WTC11 (cell line): Measurements from ENCODE around the gene SNRNP27. TPM values are rescaled to one million over a fixed set of nuclear protein-coding genes. Genes with fewer than 3 reads are reported as not detected.

Experiments used
- ATAC-seq: fragments of 200-7000 bp; cut with Tn5 transposase; 2 replicates; pipeline ENCODE4 v1.10.0; 2021; ENCODE audit warnings: mild to moderate bottlenecking, moderate library complexity
- CTCF ChIA-PET: fragments of 300-600 bp; sonication (Branson Sonifier 250); formaldehyde crosslinking; loops from one replicate; lab custom pipeline; 2021; ENCODE audit warnings: antibody characterized with exemption; lab: Charles Lee
- POLR2A ChIA-PET: fragments of 350-600 bp; sonication (Branson Sonifier 250); formaldehyde crosslinking; loops from one replicate; lab custom pipeline; 2021; ENCODE audit warnings: antibody characterized with exemption; lab: Charles Lee
- DNase-seq: peaks from one replicate; pipeline ENCODE4 v3.0.0; 2021; ENCODE audit warnings: low spot score
- H3K27ac Mint-ChIP-seq: 2 replicates; pipeline ENCODE4 v1.8.0; 2021; ENCODE audit warnings: mixed read lengths
- H3K27me3 Mint-ChIP-seq: 2 replicates; pipeline ENCODE4 v1.8.0; 2021; ENCODE audit warnings: low read depth, mild to moderate bottlenecking, moderate library complexity, mixed read lengths
- H3K36me3 Mint-ChIP-seq: 2 replicates; pipeline ENCODE4 v1.8.0; 2021; ENCODE audit warnings: mixed read lengths
- H3K4me1 Mint-ChIP-seq: 2 replicates; pipeline ENCODE4 v1.8.0; 2022; ENCODE audit warnings: mixed read lengths
- H3K4me3 Mint-ChIP-seq: 2 replicates; pipeline ENCODE4 v1.8.0; 2021; ENCODE audit warnings: mild to moderate bottlenecking, moderate library complexity, mixed read lengths
- H3K9me3 Mint-ChIP-seq: 2 replicates; pipeline ENCODE4 v1.8.0; 2021; ENCODE audit warnings: mixed read lengths
- CBFB ChIP-seq: sonication (generic); formaldehyde crosslinking; IDR thresholded peaks from 2 replicates; pipeline ENCODE4 v1.8.1; 2022; ENCODE audit warnings: mild to moderate bottlenecking, low read depth, missing genetic modification reagents
- FOXJ3 ChIP-seq: sonication (generic); formaldehyde crosslinking; IDR thresholded peaks from 2 replicates; pipeline ENCODE4 v1.9.0; 2021; ENCODE audit warnings: missing genetic modification reagents, mild to moderate bottlenecking, borderline replicate concordance
- IRF2 ChIP-seq: sonication (generic); formaldehyde crosslinking; IDR thresholded peaks from 2 replicates; pipeline ENCODE4 v1.8.0; 2022; ENCODE audit warnings: low read depth, missing genetic modification reagents, borderline replicate concordance
- NR3C1 ChIP-seq: sonication (generic); formaldehyde crosslinking; conservative IDR thresholded peaks from 2 replicates; pipeline ENCODE4 v1.8.1; 2023; ENCODE audit warnings: low read depth, mild to moderate bottlenecking, missing genetic modification reagents
- SMAD3 ChIP-seq: sonication (generic); formaldehyde crosslinking; IDR thresholded peaks from 2 replicates; pipeline ENCODE4 v1.8.0; 2022; ENCODE audit warnings: missing genetic modification reagents, mild to moderate bottlenecking, borderline replicate concordance
- SOX15 ChIP-seq: fragments of 250-450 bp; sonication (Bioruptor Pico); IDR thresholded peaks from 2 replicates; pipeline ENCODE4 v1.9.0; 2021; ENCODE audit warnings: mild to moderate bottlenecking
- total RNA-seq: library from RNA; stranded (reverse); gene quantifications from 3 replicates; pipeline ENCODE4 v1.2.3, GENCODE V29; 2021
- TF ChIP-seq, protein P1 (sequence below): sonication (generic); formaldehyde crosslinking; conservative IDR thresholded peaks from 2 replicates; pipeline ENCODE4 v1.8.1; 2023; ENCODE audit warnings: mild to moderate bottlenecking, low read depth, missing genetic modification reagents, moderate library complexity
- TF ChIP-seq, protein P2 (sequence below): sonication (generic); formaldehyde crosslinking; IDR thresholded peaks from 2 replicates; pipeline ENCODE4 v1.8.0; 2022; ENCODE audit warnings: missing genetic modification reagents
- TF ChIP-seq, protein P3 (sequence below): sonication (generic); formaldehyde crosslinking; IDR thresholded peaks from 2 replicates; pipeline ENCODE4 v1.8.1; 2022; ENCODE audit warnings: missing genetic modification reagents, borderline replicate concordance
- TF ChIP-seq, protein P4 (sequence below): fragments of 250-450 bp; sonication (Bioruptor Pico); IDR thresholded peaks from 2 replicates; pipeline ENCODE4 v2.1.2; 2022; ENCODE audit warnings: mild to moderate bottlenecking, moderate library complexity
- TF ChIP-seq, protein P5 (sequence below): sonication (generic); formaldehyde crosslinking; conservative IDR thresholded peaks from 2 replicates; pipeline ENCODE4 v1.8.1; 2022; ENCODE audit warnings: mild to moderate bottlenecking, missing genetic modification reagents
- TF ChIP-seq, protein P6 (sequence below): sonication (generic); formaldehyde crosslinking; IDR thresholded peaks from 2 replicates; pipeline ENCODE4 v1.8.1; 2023; ENCODE audit warnings: mild to moderate bottlenecking, missing genetic modification reagents, borderline replicate concordance
- TF ChIP-seq, protein P7 (sequence below): fragments of 250-450 bp; sonication (Bioruptor Pico); IDR thresholded peaks from 2 replicates; pipeline ENCODE4 v1.8.0; 2021; ENCODE audit warnings: mild to moderate bottlenecking
- TF ChIP-seq, protein P8 (sequence below): sonication (generic); formaldehyde crosslinking; IDR thresholded peaks from 2 replicates; pipeline ENCODE4 v1.8.0; 2022; ENCODE audit warnings: mild to moderate bottlenecking, missing genetic modification reagents

SNRNP27 gene
- total RNA-seq, 1 experiment from 2014 or later: 38.4 TPM

DNA sequence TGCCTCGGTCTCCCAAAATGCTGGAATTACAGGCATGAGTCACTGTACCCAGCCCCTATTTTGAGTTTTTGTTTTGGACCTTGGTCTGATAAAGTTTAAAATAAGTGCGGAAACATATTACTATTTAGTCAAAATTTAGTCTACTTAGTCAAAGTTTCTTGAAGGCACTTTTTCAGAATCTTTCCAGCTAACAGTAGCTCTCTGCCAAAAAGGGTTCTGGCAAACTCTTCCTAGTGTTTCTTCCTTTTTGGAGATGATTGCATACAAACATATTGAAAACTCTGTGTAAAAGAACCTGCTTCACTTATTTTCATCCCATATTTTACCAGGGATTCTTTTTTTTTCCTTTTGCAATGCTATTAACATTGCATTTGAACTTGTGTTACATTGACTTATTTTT lies 35.5 kb upstream of the SNRNP27 start:
- no peaks in the 10 kb centered on the region for H3K9me3 Mint-ChIP-seq
- CTCF ChIA-PET: interaction anchor here (1.2 to 2.1 kb wide), 3 partner anchors 42 to 293 kb away, joined by 3 to 9 read pairs (median 5); no protein-coding TSS in a partner anchor
- no peak for DNase-seq
- TF ChIP-seq, protein P1, sequence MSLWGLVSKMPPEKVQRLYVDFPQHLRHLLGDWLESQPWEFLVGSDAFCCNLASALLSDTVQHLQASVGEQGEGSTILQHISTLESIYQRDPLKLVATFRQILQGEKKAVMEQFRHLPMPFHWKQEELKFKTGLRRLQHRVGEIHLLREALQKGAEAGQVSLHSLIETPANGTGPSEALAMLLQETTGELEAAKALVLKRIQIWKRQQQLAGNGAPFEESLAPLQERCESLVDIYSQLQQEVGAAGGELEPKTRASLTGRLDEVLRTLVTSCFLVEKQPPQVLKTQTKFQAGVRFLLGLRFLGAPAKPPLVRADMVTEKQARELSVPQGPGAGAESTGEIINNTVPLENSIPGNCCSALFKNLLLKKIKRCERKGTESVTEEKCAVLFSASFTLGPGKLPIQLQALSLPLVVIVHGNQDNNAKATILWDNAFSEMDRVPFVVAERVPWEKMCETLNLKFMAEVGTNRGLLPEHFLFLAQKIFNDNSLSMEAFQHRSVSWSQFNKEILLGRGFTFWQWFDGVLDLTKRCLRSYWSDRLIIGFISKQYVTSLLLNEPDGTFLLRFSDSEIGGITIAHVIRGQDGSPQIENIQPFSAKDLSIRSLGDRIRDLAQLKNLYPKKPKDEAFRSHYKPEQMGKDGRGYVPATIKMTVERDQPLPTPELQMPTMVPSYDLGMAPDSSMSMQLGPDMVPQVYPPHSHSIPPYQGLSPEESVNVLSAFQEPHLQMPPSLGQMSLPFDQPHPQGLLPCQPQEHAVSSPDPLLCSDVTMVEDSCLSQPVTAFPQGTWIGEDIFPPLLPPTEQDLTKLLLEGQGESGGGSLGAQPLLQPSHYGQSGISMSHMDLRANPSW (CRISPR knock-in tag): no peak
- TF ChIP-seq, protein P2, sequence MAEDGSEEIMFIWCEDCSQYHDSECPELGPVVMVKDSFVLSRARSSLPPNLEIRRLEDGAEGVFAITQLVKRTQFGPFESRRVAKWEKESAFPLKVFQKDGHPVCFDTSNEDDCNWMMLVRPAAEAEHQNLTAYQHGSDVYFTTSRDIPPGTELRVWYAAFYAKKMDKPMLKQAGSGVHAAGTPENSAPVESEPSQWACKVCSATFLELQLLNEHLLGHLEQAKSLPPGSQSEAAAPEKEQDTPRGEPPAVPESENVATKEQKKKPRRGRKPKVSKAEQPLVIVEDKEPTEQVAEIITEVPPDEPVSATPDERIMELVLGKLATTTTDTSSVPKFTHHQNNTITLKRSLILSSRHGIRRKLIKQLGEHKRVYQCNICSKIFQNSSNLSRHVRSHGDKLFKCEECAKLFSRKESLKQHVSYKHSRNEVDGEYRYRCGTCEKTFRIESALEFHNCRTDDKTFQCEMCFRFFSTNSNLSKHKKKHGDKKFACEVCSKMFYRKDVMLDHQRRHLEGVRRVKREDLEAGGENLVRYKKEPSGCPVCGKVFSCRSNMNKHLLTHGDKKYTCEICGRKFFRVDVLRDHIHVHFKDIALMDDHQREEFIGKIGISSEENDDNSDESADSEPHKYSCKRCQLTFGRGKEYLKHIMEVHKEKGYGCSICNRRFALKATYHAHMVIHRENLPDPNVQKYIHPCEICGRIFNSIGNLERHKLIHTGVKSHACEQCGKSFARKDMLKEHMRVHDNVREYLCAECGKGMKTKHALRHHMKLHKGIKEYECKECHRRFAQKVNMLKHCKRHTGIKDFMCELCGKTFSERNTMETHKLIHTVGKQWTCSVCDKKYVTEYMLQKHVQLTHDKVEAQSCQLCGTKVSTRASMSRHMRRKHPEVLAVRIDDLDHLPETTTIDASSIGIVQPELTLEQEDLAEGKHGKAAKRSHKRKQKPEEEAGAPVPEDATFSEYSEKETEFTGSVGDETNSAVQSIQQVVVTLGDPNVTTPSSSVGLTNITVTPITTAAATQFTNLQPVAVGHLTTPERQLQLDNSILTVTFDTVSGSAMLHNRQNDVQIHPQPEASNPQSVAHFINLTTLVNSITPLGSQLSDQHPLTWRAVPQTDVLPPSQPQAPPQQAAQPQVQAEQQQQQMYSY (CRISPR knock-in tag): no peak
- TF ChIP-seq, protein P3, sequence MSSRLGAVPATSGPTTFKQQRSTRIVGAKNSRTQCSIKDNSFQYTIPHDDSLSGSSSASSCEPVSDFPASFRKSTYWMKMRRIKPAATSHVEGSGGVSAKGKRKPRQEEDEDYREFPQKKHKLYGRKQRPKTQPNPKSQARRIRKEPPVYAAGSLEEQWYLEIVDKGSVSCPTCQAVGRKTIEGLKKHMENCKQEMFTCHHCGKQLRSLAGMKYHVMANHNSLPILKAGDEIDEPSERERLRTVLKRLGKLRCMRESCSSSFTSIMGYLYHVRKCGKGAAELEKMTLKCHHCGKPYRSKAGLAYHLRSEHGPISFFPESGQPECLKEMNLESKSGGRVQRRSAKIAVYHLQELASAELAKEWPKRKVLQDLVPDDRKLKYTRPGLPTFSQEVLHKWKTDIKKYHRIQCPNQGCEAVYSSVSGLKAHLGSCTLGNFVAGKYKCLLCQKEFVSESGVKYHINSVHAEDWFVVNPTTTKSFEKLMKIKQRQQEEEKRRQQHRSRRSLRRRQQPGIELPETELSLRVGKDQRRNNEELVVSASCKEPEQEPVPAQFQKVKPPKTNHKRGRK: no peak
- TF ChIP-seq, protein P4, sequence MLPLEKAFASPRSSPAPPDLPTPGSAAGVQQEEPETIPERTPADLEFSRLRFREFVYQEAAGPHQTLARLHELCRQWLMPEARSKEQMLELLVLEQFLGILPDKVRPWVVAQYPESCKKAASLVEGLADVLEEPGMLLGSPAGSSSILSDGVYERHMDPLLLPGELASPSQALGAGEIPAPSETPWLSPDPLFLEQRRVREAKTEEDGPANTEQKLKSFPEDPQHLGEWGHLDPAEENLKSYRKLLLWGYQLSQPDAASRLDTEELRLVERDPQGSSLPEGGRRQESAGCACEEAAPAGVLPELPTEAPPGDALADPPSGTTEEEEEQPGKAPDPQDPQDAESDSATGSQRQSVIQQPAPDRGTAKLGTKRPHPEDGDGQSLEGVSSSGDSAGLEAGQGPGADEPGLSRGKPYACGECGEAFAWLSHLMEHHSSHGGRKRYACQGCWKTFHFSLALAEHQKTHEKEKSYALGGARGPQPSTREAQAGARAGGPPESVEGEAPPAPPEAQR (CRISPR knock-in tag): no peak
- TF ChIP-seq IRF2 (CRISPR knock-in tag) (no peak), SOX15 (CRISPR knock-in tag) (no peak), FOXJ3 (no peak), SMAD3 (no peak), CBFB (no peak), NR3C1 (no peak)
- TF ChIP-seq, protein P5, sequence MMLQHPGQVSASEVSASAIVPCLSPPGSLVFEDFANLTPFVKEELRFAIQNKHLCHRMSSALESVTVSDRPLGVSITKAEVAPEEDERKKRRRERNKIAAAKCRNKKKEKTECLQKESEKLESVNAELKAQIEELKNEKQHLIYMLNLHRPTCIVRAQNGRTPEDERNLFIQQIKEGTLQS (CRISPR knock-in tag): no peak
- TF ChIP-seq, protein P6, sequence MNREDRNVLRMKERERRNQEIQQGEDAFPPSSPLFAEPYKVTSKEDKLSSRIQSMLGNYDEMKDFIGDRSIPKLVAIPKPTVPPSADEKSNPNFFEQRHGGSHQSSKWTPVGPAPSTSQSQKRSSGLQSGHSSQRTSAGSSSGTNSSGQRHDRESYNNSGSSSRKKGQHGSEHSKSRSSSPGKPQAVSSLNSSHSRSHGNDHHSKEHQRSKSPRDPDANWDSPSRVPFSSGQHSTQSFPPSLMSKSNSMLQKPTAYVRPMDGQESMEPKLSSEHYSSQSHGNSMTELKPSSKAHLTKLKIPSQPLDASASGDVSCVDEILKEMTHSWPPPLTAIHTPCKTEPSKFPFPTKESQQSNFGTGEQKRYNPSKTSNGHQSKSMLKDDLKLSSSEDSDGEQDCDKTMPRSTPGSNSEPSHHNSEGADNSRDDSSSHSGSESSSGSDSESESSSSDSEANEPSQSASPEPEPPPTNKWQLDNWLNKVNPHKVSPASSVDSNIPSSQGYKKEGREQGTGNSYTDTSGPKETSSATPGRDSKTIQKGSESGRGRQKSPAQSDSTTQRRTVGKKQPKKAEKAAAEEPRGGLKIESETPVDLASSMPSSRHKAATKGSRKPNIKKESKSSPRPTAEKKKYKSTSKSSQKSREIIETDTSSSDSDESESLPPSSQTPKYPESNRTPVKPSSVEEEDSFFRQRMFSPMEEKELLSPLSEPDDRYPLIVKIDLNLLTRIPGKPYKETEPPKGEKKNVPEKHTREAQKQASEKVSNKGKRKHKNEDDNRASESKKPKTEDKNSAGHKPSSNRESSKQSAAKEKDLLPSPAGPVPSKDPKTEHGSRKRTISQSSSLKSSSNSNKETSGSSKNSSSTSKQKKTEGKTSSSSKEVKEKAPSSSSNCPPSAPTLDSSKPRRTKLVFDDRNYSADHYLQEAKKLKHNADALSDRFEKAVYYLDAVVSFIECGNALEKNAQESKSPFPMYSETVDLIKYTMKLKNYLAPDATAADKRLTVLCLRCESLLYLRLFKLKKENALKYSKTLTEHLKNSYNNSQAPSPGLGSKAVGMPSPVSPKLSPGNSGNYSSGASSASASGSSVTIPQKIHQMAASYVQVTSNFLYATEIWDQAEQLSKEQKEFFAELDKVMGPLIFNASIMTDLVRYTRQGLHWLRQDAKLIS (CRISPR knock-in tag): no peak
- TF ChIP-seq, protein P7, sequence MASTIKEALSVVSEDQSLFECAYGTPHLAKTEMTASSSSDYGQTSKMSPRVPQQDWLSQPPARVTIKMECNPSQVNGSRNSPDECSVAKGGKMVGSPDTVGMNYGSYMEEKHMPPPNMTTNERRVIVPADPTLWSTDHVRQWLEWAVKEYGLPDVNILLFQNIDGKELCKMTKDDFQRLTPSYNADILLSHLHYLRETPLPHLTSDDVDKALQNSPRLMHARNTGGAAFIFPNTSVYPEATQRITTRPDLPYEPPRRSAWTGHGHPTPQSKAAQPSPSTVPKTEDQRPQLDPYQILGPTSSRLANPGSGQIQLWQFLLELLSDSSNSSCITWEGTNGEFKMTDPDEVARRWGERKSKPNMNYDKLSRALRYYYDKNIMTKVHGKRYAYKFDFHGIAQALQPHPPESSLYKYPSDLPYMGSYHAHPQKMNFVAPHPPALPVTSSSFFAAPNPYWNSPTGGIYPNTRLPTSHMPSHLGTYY (CRISPR knock-in tag): no peak
- TF ChIP-seq, protein P8, sequence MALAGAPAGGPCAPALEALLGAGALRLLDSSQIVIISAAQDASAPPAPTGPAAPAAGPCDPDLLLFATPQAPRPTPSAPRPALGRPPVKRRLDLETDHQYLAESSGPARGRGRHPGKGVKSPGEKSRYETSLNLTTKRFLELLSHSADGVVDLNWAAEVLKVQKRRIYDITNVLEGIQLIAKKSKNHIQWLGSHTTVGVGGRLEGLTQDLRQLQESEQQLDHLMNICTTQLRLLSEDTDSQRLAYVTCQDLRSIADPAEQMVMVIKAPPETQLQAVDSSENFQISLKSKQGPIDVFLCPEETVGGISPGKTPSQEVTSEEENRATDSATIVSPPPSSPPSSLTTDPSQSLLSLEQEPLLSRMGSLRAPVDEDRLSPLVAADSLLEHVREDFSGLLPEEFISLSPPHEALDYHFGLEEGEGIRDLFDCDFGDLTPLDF: no peak
- TF ChIP-seq, all 79 proteins: peak for 0
- POLR2A ChIA-PET: no interaction called here
- ATAC-seq: no peak
- no peaks in the 10 kb centered on the region for H3K27me3 Mint-ChIP-seq
- no peak overlapping the region for H3K27ac Mint-ChIP-seq
- peaks cover 8% of the 10 kb centered on the region for H3K36me3 Mint-ChIP-seq
- no peaks in the 10 kb centered on the region for H3K4me1 Mint-ChIP-seq
- H3K4me3 Mint-ChIP-seq: no peak overlapping the region
